ENCODE results near the gene APP. TPM values are rescaled to one million over a fixed set of nuclear protein-coding genes. Genes with fewer than 3 reads are reported as not detected.

Gene APP
- total RNA-seq, 2 donors from 2014 or later: 506 to 721 TPM

DNA sequence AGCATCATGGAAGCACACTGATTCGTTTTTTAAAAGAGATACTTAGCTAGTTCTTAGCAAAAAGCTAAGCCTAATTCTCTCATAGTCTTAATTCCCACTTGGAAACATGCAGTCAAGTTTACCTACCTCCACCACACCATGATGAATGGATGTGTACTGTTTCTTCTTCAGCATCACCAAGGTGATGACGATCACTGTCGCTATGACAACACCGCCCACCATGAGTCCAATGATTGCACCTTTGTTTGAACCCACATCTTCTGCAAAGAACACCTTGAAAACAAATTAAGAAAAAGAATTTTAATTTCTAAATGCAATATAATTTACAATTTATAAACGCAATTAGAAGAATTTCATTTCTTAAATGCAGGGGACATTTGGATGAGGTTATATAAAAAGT, 279.0 kb downstream of the APP start:
- no peaks in the 10 kb centered on the region for H3K27me3 ChIP-seq
- H3K36me3 ChIP-seq: no peaks in the 10 kb centered on the region
- DNase-seq: no peak
- H3K4me3 ChIP-seq: no peak overlapping the region
- no peak overlapping the region for H3K27ac ChIP-seq
- no peaks in the 10 kb centered on the region for H3K9me3 ChIP-seq
- H3K9ac ChIP-seq (ENCODE audit: low read depth in 2 of 2, low read length in 2 of 2): no peak overlapping the region
- no peaks in the 10 kb centered on the region for H3K4me1 ChIP-seq
- TF ChIP-seq, protein P1, sequence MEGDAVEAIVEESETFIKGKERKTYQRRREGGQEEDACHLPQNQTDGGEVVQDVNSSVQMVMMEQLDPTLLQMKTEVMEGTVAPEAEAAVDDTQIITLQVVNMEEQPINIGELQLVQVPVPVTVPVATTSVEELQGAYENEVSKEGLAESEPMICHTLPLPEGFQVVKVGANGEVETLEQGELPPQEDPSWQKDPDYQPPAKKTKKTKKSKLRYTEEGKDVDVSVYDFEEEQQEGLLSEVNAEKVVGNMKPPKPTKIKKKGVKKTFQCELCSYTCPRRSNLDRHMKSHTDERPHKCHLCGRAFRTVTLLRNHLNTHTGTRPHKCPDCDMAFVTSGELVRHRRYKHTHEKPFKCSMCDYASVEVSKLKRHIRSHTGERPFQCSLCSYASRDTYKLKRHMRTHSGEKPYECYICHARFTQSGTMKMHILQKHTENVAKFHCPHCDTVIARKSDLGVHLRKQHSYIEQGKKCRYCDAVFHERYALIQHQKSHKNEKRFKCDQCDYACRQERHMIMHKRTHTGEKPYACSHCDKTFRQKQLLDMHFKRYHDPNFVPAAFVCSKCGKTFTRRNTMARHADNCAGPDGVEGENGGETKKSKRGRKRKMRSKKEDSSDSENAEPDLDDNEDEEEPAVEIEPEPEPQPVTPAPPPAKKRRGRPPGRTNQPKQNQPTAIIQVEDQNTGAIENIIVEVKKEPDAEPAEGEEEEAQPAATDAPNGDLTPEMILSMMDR (IDR thresholded peaks at IDR 0.05): no peak
- intact Hi-C loops (cut with DNase I): no loop called here

DNA sequence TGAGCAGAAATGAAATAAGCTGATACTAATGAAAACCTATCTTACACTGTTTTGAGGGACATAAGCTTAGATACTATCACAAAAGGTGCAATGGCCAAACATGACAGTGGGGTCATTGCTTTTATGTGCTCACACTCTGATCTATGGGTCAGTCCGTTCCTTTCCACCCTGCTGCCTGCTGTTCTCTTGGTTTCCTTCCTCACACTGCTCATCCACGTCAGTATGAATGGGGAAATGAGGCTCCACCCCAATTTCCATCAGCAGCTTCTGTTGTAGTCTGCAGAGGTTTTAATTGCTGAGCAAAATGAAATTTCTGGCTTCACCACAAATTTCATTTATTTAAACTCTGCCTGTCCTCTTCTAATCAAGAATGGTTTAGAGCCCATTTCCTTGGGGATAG, 280.6 kb downstream of the APP start:
- intact Hi-C loops (cut with DNase I): no loop called here
- Histone ChIP-seq H3K9ac (ENCODE audit: low read depth in 2 of 2, low read length in 2 of 2) (no peak overlapping the region), H3K4me1 (peaks cover 6% of the 10 kb centered on the region), H3K9me3 (no peaks in the 10 kb centered on the region), H3K27ac (peak overlapping the region; percentile 83), H3K4me3 (no peak overlapping the region), H3K27me3 (no peaks in the 10 kb centered on the region), H3K36me3 (no peaks in the 10 kb centered on the region)
- no peak for DNase-seq
- TF ChIP-seq, protein P1 (IDR thresholded peaks at IDR 0.05): no peak

DNA sequence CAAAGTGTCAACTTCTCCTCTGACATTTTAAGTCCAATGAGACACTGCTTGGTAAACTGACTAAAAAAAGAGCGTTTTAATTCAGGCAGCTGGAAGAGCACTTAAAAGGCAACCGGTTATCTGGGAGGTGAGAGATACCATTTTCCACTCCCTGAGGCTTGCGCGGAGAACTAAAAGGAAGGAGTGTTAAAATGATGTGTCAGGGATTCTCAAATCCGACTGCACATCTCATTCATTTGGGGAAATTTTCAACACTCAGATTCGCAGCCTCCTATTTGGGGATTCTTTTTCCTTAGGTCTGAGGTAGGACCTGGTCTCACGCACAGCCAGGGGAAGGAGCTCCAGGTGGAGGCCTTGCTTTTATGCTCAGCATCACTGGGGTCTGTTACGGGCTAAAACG, 281.9 kb downstream of the APP start:
- intact Hi-C loops (cut with DNase I): loop anchor here (10.0 kb wide), 1 partner anchor 106 kb away; no protein-coding TSS in a partner anchor
- TF ChIP-seq, protein P1 (IDR thresholded peaks at IDR 0.05): no peak

DNA sequence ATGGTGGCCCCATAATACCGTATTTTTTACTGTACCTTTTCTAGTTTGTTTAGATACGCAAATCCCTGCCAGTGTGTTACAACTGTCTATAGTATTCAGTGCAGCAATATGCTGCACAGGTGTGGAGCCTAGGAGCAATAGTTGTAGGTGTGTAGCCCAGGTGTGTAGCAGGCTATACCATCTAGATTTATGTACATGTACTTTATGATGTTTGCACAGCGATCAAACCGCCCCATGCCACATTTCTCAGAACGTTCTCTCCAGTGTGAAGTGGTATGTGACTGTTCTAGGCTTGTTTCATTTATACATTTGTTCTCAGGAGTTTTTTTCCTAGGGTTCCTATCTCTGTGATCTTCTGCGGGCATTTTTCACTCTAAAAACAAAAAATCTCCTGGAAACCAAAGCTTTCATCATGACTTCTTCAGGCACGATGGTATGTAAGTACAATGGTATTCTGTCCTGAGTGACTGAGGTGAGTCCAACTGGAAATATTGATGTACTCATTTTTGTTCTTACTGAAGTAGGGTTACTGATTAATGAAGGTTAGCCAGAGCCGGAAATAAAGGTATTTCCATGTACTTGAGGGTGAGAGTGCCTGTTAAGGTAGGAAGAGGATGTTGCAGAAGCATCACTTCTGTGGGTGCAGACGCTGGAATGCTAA, 282.8 kb downstream of the APP start:
- TF ChIP-seq, protein P1 (IDR thresholded peaks at IDR 0.05): no peak
- peak overlapping the region; percentile 83 for H3K27ac ChIP-seq
- intact Hi-C loops (cut with DNase I): loop anchor here (10.0 kb wide), 1 partner anchor 107 kb away; no protein-coding TSS in a partner anchor
- H3K9me3 ChIP-seq: no peaks in the 10 kb centered on the region
- peak overlapping the region in 1 of 2 donors; percentile 15 for H3K9ac ChIP-seq (ENCODE audit: low read depth in 2 of 2, low read length in 2 of 2)
- no peaks in the 10 kb centered on the region for H3K27me3 ChIP-seq
- H3K4me3 ChIP-seq: no peak overlapping the region
- H3K4me1 ChIP-seq: peaks cover 6% of the 10 kb centered on the region
- peak; percentile 80 for DNase-seq
- no peaks in the 10 kb centered on the region for H3K36me3 ChIP-seq

More for the DNA sequence above, 281.9 kb downstream of the APP start:
- H3K4me3 ChIP-seq: no peak overlapping the region
- H3K9me3 ChIP-seq: no peaks in the 10 kb centered on the region
- H3K36me3 ChIP-seq: no peaks in the 10 kb centered on the region
- peak overlapping the region in 1 of 2 donors; percentile 15 for H3K9ac ChIP-seq (ENCODE audit: low read depth in 2 of 2, low read length in 2 of 2)
- no peaks in the 10 kb centered on the region for H3K27me3 ChIP-seq
- DNase-seq: no peak
- H3K4me1 ChIP-seq: peaks cover 6% of the 10 kb centered on the region
- peak overlapping the region; percentile 83 for H3K27ac ChIP-seq

DNA sequence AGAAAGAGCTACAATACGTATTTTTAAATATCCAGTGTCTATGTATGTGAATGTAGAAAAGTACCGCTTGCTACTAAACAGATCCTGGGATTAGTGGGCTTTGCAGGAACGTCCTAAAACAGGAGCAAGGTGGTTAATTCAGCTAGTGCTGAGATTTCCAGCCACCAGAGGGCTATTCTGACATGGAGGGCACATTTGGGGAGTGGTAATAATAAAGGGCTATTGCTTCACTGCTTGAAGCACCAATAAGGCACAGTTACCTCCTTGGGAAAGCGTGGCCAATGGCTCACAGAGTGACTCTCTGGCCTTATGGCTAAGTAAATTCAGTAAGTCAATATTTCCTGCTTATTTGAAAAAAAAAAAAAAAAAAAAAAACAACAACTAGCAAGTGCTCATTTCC, 283.4 kb downstream of the APP start:
- Histone ChIP-seq H3K4me1 (peaks cover 6% of the 10 kb centered on the region), H3K27me3 (no peaks in the 10 kb centered on the region), H3K9me3 (no peaks in the 10 kb centered on the region), H3K27ac (peak overlapping the region; percentile 83), H3K36me3 (no peaks in the 10 kb centered on the region), H3K9ac (ENCODE audit: low read depth in 2 of 2, low read length in 2 of 2) (peak overlapping the region in 1 of 2 donors; percentile 30), H3K4me3 (no peak overlapping the region)
- TF ChIP-seq, protein P1 (IDR thresholded peaks at IDR 0.05): no peak
- intact Hi-C loops (cut with DNase I): loop anchor here (10.0 kb wide), 1 partner anchor 108 kb away; no protein-coding TSS in a partner anchor
- peak; percentile 68 for DNase-seq

Data from colonic mucosa (tissue), 4 donors.